Small intestine (tissue), 16 donors: ENCODE measurements around the gene NPIPB13. TPM values are rescaled to one million over a fixed set of nuclear protein-coding genes. Genes with fewer than 3 reads are reported as not detected.
"Not testable (repeated sequence)": the region's sequence is repeated elsewhere in the genome, so short reads cannot be mapped to it uniquely, and the experiment has no call there.

Experiments used
- DNase-seq, 2 donors: peaks; one replicate each; pipeline versions ENCODE4 v3.0.0 to v3.0.0-alpha.2; 2013
- FAIRE-seq: peaks from 2 replicates; lab custom pipeline; 2012; peaks lifted over from hg19 to GRCh38; lab: Jason Lieb, UNC
- H3K27ac ChIP-seq, 3 donors: one replicate each; pipeline ENCODE4 v1.5.1; 2013; ENCODE audit warnings: low read length in 2 of 3, mild to moderate bottlenecking in 2 of 3, control low read depth in 1 of 3, inconsistent platforms in 1 of 3, low read depth in 1 of 3, moderate library complexity in 1 of 3
- H3K27me3 ChIP-seq, 3 donors: one replicate each; pipeline ENCODE4 v1.6.1; 2013; ENCODE audit warnings: low read length in 3 of 3, inconsistent platforms in 1 of 3; ENCODE audit not compliant: control insufficient read depth in 3 of 3, insufficient read depth in 3 of 3
- H3K36me3 ChIP-seq, 3 donors: one replicate each; pipeline ENCODE4 v1.6.1; 2013; ENCODE audit warnings: low read length in 3 of 3, inconsistent platforms in 1 of 3, low read depth in 1 of 3, mild to moderate bottlenecking in 1 of 3, moderate library complexity in 1 of 3; ENCODE audit not compliant: control insufficient read depth in 3 of 3, insufficient read depth in 2 of 3
- H3K4me1 ChIP-seq, 3 donors: one replicate each; pipeline ENCODE4 v1.6.1; 2013; ENCODE audit warnings: low read length in 2 of 3, inconsistent platforms in 1 of 3, low read depth in 1 of 3, mild to moderate bottlenecking in 1 of 3, moderate library complexity in 1 of 3; ENCODE audit not compliant: control insufficient read depth in 3 of 3, insufficient read depth in 2 of 3
- H3K4me3 ChIP-seq, 3 donors: one replicate each; pipeline ENCODE4 v1.5.1; 2013; ENCODE audit warnings: low read length in 3 of 3, control low read depth in 1 of 3, inconsistent platforms in 1 of 3, low read depth in 1 of 3, mild to moderate bottlenecking in 1 of 3, moderate library complexity in 1 of 3
- H3K9me3 ChIP-seq, 2 donors: one replicate each; pipeline ENCODE4 v1.6.1; 2013; ENCODE audit warnings: low read depth in 1 of 2, low read length in 1 of 2; ENCODE audit not compliant: control insufficient read depth in 2 of 2, insufficient read depth in 1 of 2
- WGBS, 3 donors: extraction: QIAGEN DNeasy Blood & Tissue Kit; methylation state at CpG; one replicate each; pipeline ENCODE4 v1.1.7; 2013; 5-methylcytosine and 5-hydroxymethylcytosine counted together
- long read RNA-seq, 10 donors: transcript quantifications; one replicate each; lab custom pipeline, GENCODE V29; 2026
- polyA plus RNA-seq, 4 donors: library from polyadenylated mRNA; stranded (reverse) in 3 of 4; unstranded in 1 of 4; fragments of 200-250 nt in 3 of 4; fragments of 120-200 nt in 1 of 4; gene quantifications; one replicate each; pipeline versions ENCODE4 v1.2.1 to v1.2.3, GENCODE V29; 2013
- donor health status: healthy with polysubstance abuse.
- donor health status: control.
- donor health status: control.
- donor health status: Bipolar disorder and iron deficiency.
- donor health status: healthy.

NPIPB13 gene
- polyA plus RNA-seq: 10 to 100 TPM in 2 of 4 donors, 1 to 10 TPM in 2; 2.7 to 16.6 (median 7.3) TPM
- long read RNA-seq, donor 1: 0 reads
- long read RNA-seq, donor 2: 0 reads
- long read RNA-seq, donor 3: 0 reads
- long read RNA-seq, donor 4: 0 reads
- long read RNA-seq, donor 5: 0 reads
- long read RNA-seq, donor 6: 0 reads
- long read RNA-seq, donor 7: 0 reads
- long read RNA-seq, donor 8: 0 reads
- long read RNA-seq, donor 9: 0 reads
- long read RNA-seq, donor 10, partial matches to known transcripts: 8 of 8 reads
- long read RNA-seq, donor 10, other reads (novel, unspliced or antisense): 0 of 8 reads

GRCh38 chr16:30248379-30248778 is at the start of gene NPIPB13:
Gene NPIPB13 (minus strand): TSS chr16:30248479. CDS start chr16:30245573, 2,906 bp downstream.
- H3K4me3 ChIP-seq, H3K36me3 ChIP-seq, DNase-seq, H3K27me3 ChIP-seq, FAIRE-seq, H3K9me3 ChIP-seq, H3K4me1 ChIP-seq, H3K27ac ChIP-seq: not testable (repeated sequence)
- WGBS, 3 donors: no CpG with 5 or more reads among the region's 4 CpGs

GRCh38 chr16:30282357-30282756 is 34.1 kb upstream of the NPIPB13 start:
- not testable (repeated sequence) for H3K27me3 ChIP-seq, H3K4me1 ChIP-seq, H3K27ac ChIP-seq, DNase-seq, H3K36me3 ChIP-seq, FAIRE-seq, H3K9me3 ChIP-seq, H3K4me3 ChIP-seq
- WGBS, 3 donors: 94 to 98% (median 95%) methylated on average over 9 of the region's 10 CpGs

GRCh38 chr16:30278523-30278922 is 30.2 kb upstream of the NPIPB13 start:
- not testable (repeated sequence) for H3K4me3 ChIP-seq, H3K4me1 ChIP-seq, H3K9me3 ChIP-seq, DNase-seq, H3K27ac ChIP-seq, FAIRE-seq, H3K27me3 ChIP-seq, H3K36me3 ChIP-seq
- WGBS, 3 donors: no CpG with 5 or more reads among the region's 3 CpGs

GRCh38 chr16:30217082-30217481 is 31.2 kb downstream of the NPIPB13 start:
- H3K4me1 ChIP-seq, DNase-seq, H3K4me3 ChIP-seq, H3K36me3 ChIP-seq, H3K27me3 ChIP-seq, H3K27ac ChIP-seq, H3K9me3 ChIP-seq, FAIRE-seq: not testable (repeated sequence)
- 74 to 79% (median 79%) methylated on average over 3 of the region's 5 CpGs for WGBS, 3 donors

GRCh38 chr16:30211414-30211813 is 36.9 kb downstream of the NPIPB13 start:
- H3K36me3 ChIP-seq, H3K27ac ChIP-seq, H3K4me3 ChIP-seq, DNase-seq, FAIRE-seq, H3K4me1 ChIP-seq, H3K27me3 ChIP-seq, H3K9me3 ChIP-seq: not testable (repeated sequence)
- WGBS, 3 donors: no CpG with 5 or more reads among the region's 4 CpGs

GRCh38 chr16:30209032-30209431 is 39.2 kb downstream of the NPIPB13 start:
- not testable (repeated sequence) for FAIRE-seq, H3K27ac ChIP-seq, H3K36me3 ChIP-seq, H3K4me3 ChIP-seq, H3K9me3 ChIP-seq, H3K27me3 ChIP-seq, DNase-seq, H3K4me1 ChIP-seq
- 0 to 12% (median 0%) methylated on average over 2 to 4 of the region's 6 CpGs for WGBS, 3 donors

- WGBS, 3 donors: 25 to 48% (median 45%) methylated on average over 2 of the region's 9 CpGs
- DNase-seq: not testable (repeated sequence)
Measured at GRCh38 chr16:30207063-30207704, 41.1 kb downstream of the NPIPB13 start.

GRCh38 chr16:30206252-30206651 is 42.0 kb downstream of the NPIPB13 start:
- H3K27ac ChIP-seq, FAIRE-seq, H3K36me3 ChIP-seq, H3K9me3 ChIP-seq, H3K4me1 ChIP-seq, H3K27me3 ChIP-seq, DNase-seq: not testable (repeated sequence)
- H3K4me3 ChIP-seq: peak overlapping the region in 2 of 3 donors; percentile 41 to 43
- no CpG with 5 or more reads among the region's 33 CpGs for WGBS, 3 donors

More at GRCh38 chr16:30207063-30207704, 41.1 kb downstream of the NPIPB13 start:
- not testable (repeated sequence) for H3K9me3 ChIP-seq, FAIRE-seq, H3K4me3 ChIP-seq, H3K4me1 ChIP-seq, H3K27ac ChIP-seq, H3K36me3 ChIP-seq, H3K27me3 ChIP-seq
